HepG2 (cell line): Measurements from ENCODE around the gene HIPK2. TPM values are rescaled to one million over a fixed set of nuclear protein-coding genes. Genes with fewer than 3 reads are reported as not detected.

Source experiments
- ATAC-seq: fragments of 200-7000 bp; cut with Tn5 transposase; 3 replicates; pipeline ENCODE4 v1.9.1; 2020; ENCODE audit warnings: mild to moderate bottlenecking, moderate library complexity
- BruUV-seq: library from RNA; stranded (reverse); fragments of 400-500 nt; replicated peaks from 2 replicates; lab custom pipeline; 2021; lab: Mats Ljungman, UMichigan
- CTCF ChIA-PET: fragments of 300-600 bp; formaldehyde crosslinking; extraction: SDS; loops from one replicate; lab custom pipeline; 2021; ENCODE audit warnings: low total read pairs, inconsistent platforms, low intra/inter-chr PET ratio; lab: Yijun Ruan, JAX
- POLR2A ChIA-PET: fragments of 350-600 bp; sonication (Branson Sonifier 250); formaldehyde crosslinking; loops from one replicate; lab custom pipeline; 2020; ENCODE audit warnings: antibody characterized with exemption, inconsistent platforms; lab: Yijun Ruan, JAX
- DNase-seq: peaks from one replicate; pipeline ENCODE4 v3.0.0-alpha.2; 2015; ENCODE audit warnings: low spot score
- FAIRE-seq: peaks from 3 replicates; lab custom pipeline; 2011; peaks lifted over from hg19 to GRCh38; lab: Jason Lieb, UNC
- H2AFZ ChIP-seq: one replicate; pipeline ENCODE4 v1.6.1; 2011; ENCODE audit warnings: low read length, inconsistent platforms
- H3K27ac ChIP-seq: fragments of 300-600 bp; 3 replicates; pipeline ENCODE4 v1.8.0; 2011; ENCODE audit warnings: mixed run types, mild to moderate bottlenecking, mixed read lengths, low read length, inconsistent platforms; ENCODE audit not compliant: insufficient read depth; ENCODE audit errors: extremely low read length
- H3K27me3 ChIP-seq, 2 experiments: fragments of 200-600 bp in 1 of 2; 2 replicates in 1 of 2; 3 replicates in 1 of 2; pipeline versions ENCODE4 v1.6.0 to v1.8.0; 2011; ENCODE audit warnings: low read length in 2 of 2, mild to moderate bottlenecking in 2 of 2, moderate library complexity in 2 of 2, inconsistent platforms in 1 of 2; ENCODE audit not compliant: insufficient read depth in 2 of 2, control insufficient read depth in 1 of 2
- H3K36me3 ChIP-seq, 2 experiments: fragments of 200-600 bp in 1 of 2; replicated peaks in 1 of 2; 2 replicates in 1 of 2; 3 replicates in 1 of 2; pipeline versions ENCODE4 v1.5.1 to v1.8.0; 2011; ENCODE audit warnings: low read length in 2 of 2, inconsistent platforms in 1 of 2; ENCODE audit not compliant: insufficient read depth in 2 of 2, control insufficient read depth in 1 of 2
- H3K4me1 ChIP-seq: 2 replicates; pipeline ENCODE4 v1.5.1; 2012; ENCODE audit warnings: low read length, inconsistent platforms; ENCODE audit not compliant: insufficient read depth
- H3K4me2 ChIP-seq: 2 replicates; pipeline ENCODE4 v1.6.0; 2011; ENCODE audit warnings: low read depth, low read length, inconsistent platforms
- H3K4me3 ChIP-seq, 3 experiments: fragments of 200-600 bp in 1 of 3; sonication (generic), shearing (Covaris generic) in 1 of 3; replicated peaks in 1 of 3; 2 replicates each; pipeline ENCODE4 v1.5.1; 2011 to 2016; ENCODE audit warnings: low read length in 3 of 3, inconsistent platforms in 2 of 3, low read depth in 2 of 3, mild to moderate bottlenecking in 2 of 3, control low read depth in 1 of 3, mixed read lengths in 1 of 3; ENCODE audit not compliant: insufficient read depth in 1 of 3
- H3K79me2 ChIP-seq: one replicate; pipeline ENCODE4 v1.6.1; 2011; ENCODE audit warnings: low read length, inconsistent platforms; ENCODE audit not compliant: insufficient read depth
- H3K9ac ChIP-seq: 2 replicates; pipeline ENCODE4 v1.6.0; 2011; ENCODE audit warnings: mild to moderate bottlenecking, low read depth, low read length, inconsistent platforms; ENCODE audit not compliant: insufficient read depth
- H3K9me3 ChIP-seq: 2 replicates; pipeline ENCODE4 v1.5.1; 2012; ENCODE audit warnings: mild to moderate bottlenecking, low read length
- H4K20me1 ChIP-seq: 2 replicates; pipeline ENCODE4 v1.6.0; 2011; ENCODE audit warnings: inconsistent platforms, mild to moderate bottlenecking, low read length, moderate library complexity; ENCODE audit not compliant: insufficient read depth
- ATRX ChIP-seq: sonication (generic); formaldehyde crosslinking; IDR thresholded peaks from 2 replicates; pipeline ENCODE4 v1.4.0; 2020; ENCODE audit warnings: missing genetic modification reagents, borderline replicate concordance
- BATF2 ChIP-seq: sonication (generic); formaldehyde crosslinking; IDR thresholded peaks from 2 replicates; pipeline ENCODE4 v1.8.0; 2022; ENCODE audit warnings: mild to moderate bottlenecking, missing genetic modification reagents, moderate library complexity
- CSRNP1 ChIP-seq: sonication (generic); formaldehyde crosslinking; IDR thresholded peaks from 2 replicates; pipeline ENCODE4 v1.8.1; 2023; ENCODE audit warnings: mild to moderate bottlenecking, missing genetic modification reagents
- FOXO4 ChIP-seq: sonication (generic); formaldehyde crosslinking; conservative IDR thresholded peaks from 2 replicates; pipeline ENCODE4 v1.8.1; 2023; ENCODE audit warnings: missing genetic modification reagents
- GATAD2A ChIP-seq: IDR thresholded peaks from 2 replicates; pipeline ENCODE4 v1.6.1; 2016
- HOXA9 ChIP-seq: sonication (generic); formaldehyde crosslinking; IDR thresholded peaks from 2 replicates; pipeline ENCODE4 v1.8.1; 2022; ENCODE audit warnings: missing genetic modification reagents, mild to moderate bottlenecking, moderate library complexity, borderline replicate concordance
- NFE2L2 ChIP-seq: fragments of 150-350 bp; IDR thresholded peaks from 2 replicates; pipeline ENCODE4 v1.6.1; 2014; ENCODE audit warnings: low read length
- NFRKB ChIP-seq: fragments of 450-650 bp; IDR thresholded peaks from 2 replicates; pipeline ENCODE4 v1.6.1; 2017
- PAX8 ChIP-seq: sonication (generic); formaldehyde crosslinking; IDR thresholded peaks from 2 replicates; pipeline ENCODE4 v1.8.0; 2022; ENCODE audit warnings: mild to moderate bottlenecking, missing genetic modification reagents, borderline replicate concordance
- ZBTB40 ChIP-seq, 2 experiments: fragments of 450-650 bp in 1 of 2; sonication (generic) in 1 of 2; formaldehyde crosslinking in 1 of 2; IDR thresholded peaks; 2 replicates each; pipeline versions ENCODE4 v1.6.1 to v1.8.0; 2016 to 2022; ENCODE audit warnings: antibody characterized with exemption in 1 of 2, mild to moderate bottlenecking in 1 of 2, missing genetic modification reagents in 1 of 2
- ZNF589 ChIP-seq: sonication (generic); formaldehyde crosslinking; conservative IDR thresholded peaks from 2 replicates; pipeline ENCODE4 v1.8.0; 2022; ENCODE audit warnings: mild to moderate bottlenecking, moderate library complexity, missing genetic modification reagents
- ZNF761 ChIP-seq: sonication (generic); formaldehyde crosslinking; conservative IDR thresholded peaks from 2 replicates; pipeline ENCODE4 v1.4.0; 2020; ENCODE audit warnings: mild to moderate bottlenecking, missing genetic modification reagents
- WGBS: methylation state at CpG from one replicate; pipeline ENCODE4 v1.1.6; 2017; ENCODE audit warnings: low lambda C conversion rate; 5-methylcytosine and 5-hydroxymethylcytosine counted together
- in situ Hi-C: cut with HindIII; loops from 2 replicates; pipeline ENCODE4 v1.10.0; 2017; ENCODE audit warnings: low pct_unique_long_range_greater_than_20kb; ENCODE audit not compliant: extremely low pct_ligation_motif_present
- intact Hi-C: fragments of 100-400 bp; cut with micrococcal nuclease; formaldehyde crosslinking; loops from one replicate; pipeline ENCODE4 v1.10.0; 2022; ENCODE audit not compliant: unreplicated experiment
- polyA plus RNA-seq, 8 experiments: library from polyadenylated mRNA; depleted of rRNA in 3 of 8; stranded (reverse) in 7 of 8; unstranded in 1 of 8; fragments of >200 nt; fragmentation: Illumina TruSeq in 4 of 8; extraction: Trizol in 4 of 8; gene quantifications; 2 replicates each; pipeline versions ENCODE4 v1.2.1 to v1.2.3, GENCODE V29; 2011 to 2016; ENCODE audit warnings: low read depth in 4 of 8, missing spikeins in 1 of 8, mixed read lengths in 1 of 8; ENCODE audit not compliant: insufficient read depth in 1 of 8
- total RNA-seq, 5 experiments: library from RNA; depleted of rRNA; stranded (reverse); fragments of >200 nt; fragmentation: Illumina TruSeq; extraction: Trizol; gene quantifications; 2 replicates each; pipeline ENCODE4 v1.2.3, GENCODE V29; 2016; ENCODE audit warnings: low read depth in 1 of 5

HIPK2 gene
- total and polyA plus RNA-seq, 2 of the 13 experiments (the other 11 are each of a cell fraction or from before 2014, with no cell fraction given), result 14.4 to 20.2 TPM

- BruUV-seq, result no TSS peak
- intact Hi-C loops (loop anchor here (10.0 kb wide), 1 partner anchor 93 kb away; no protein-coding TSS in a partner anchor), in situ Hi-C loops (no loop called here)
- peaks cover 87% of the 10 kb centered on the region for H3K4me1 ChIP-seq
- H2AFZ ChIP-seq, result no peak overlapping the region
- FAIRE-seq, result no peak
- no peak for ATAC-seq
- H3K9ac ChIP-seq, result no peak overlapping the region
- WGBS, result 86% methylated on average over 4 of the region's 4 CpGs
- no peaks in the 10 kb centered on the region for H3K9me3 ChIP-seq
- no peak overlapping the region for H3K4me2 ChIP-seq
- H3K27me3 ChIP-seq, result no peaks in the 10 kb centered on the region
- H3K79me2 ChIP-seq, result peaks cover 4% of the 10 kb centered on the region
- ChIA-PET POLR2A (interaction anchor here (2.2 kb wide), 1 partner anchor 8 kb away, joined by 7 read pairs; no protein-coding TSS in a partner anchor), CTCF (no interaction called here)
- no peaks in the 10 kb centered on the region for H4K20me1 ChIP-seq
- H3K4me3 ChIP-seq, result no peak overlapping the region
- H3K36me3 ChIP-seq, result peaks cover 7 to 36% of the 10 kb centered on the region in 2 experiments; a peak in 4 of 5 replicates
- no peak overlapping the region for H3K27ac ChIP-seq
- DNase-seq, result no peak
- TF ChIP-seq CSRNP1 (CRISPR knock-in tag) (no peak), NFRKB (no peak), BATF2 (CRISPR knock-in tag) (no peak), ZNF761 (CRISPR knock-in tag) (no peak), HOXA9 (no peak), ZBTB40 (IDR thresholded peaks at IDR 0.05) (no peak), ZBTB40 (CRISPR knock-in tag; IDR thresholded peaks at IDR 0.05) (no peak), ZNF589 (no peak), NFE2L2 (no peak), FOXO4 (CRISPR knock-in tag) (no peak), PAX8 (CRISPR knock-in tag) (no peak), ATRX (CRISPR knock-in tag) (no peak), GATAD2A (CRISPR knock-in tag) (no peak)
Measured at GRCh38 chr7:139651914-139652313, 125.9 kb downstream of the HIPK2 start.
